CD4-positive, alpha-beta T cell treated with Interleukin-2 at 100 ng/mL for 4 hours (primary cell): ENCODE data around the gene NENF.

Experiments used
- DNase-seq: peaks from one replicate; pipeline ENCODE4 v3.0.0-alpha.2; 2020; ENCODE audit warnings: low spot score

NENF gene

GRCh38 chr1:212431644-212432043 lies 1.1 kb upstream of the NENF start:
- no peak for DNase-seq

GRCh38 chr1:212432272-212432660 lies 454 bp upstream of the NENF start:
- DNase-seq = no peak

- no peak for DNase-seq
These were observed 1.1 kb downstream of the NENF start for GRCh38 chr1:212433577-212434462.

- DNase-seq = no peak
These were observed 2.3 kb downstream of the NENF start for GRCh38 chr1:212434992-212435391.

GRCh38 chr1:212437179-212437798 lies 4.6 kb downstream of the NENF start:
- DNase-seq = no peak

- no peak for DNase-seq
These were observed 6.1 kb downstream of the NENF start for GRCh38 chr1:212438831-212439237.

- DNase-seq = no peak
These were observed 7.7 kb downstream of the NENF start for GRCh38 chr1:212440419-212440818.

- no peak for DNase-seq
These were observed 9.7 kb downstream of the NENF start for GRCh38 chr1:212442408-212442807.

GRCh38 chr1:212446333-212446732 lies 13.6 kb downstream of the NENF start:
- no peak for DNase-seq

GRCh38 chr1:212447478-212447877 lies 14.8 kb downstream of the NENF start:
- no peak for DNase-seq

- no peak for DNase-seq
These were observed 17.7 kb downstream of the NENF start for GRCh38 chr1:212450331-212450881.

- no peak for DNase-seq
These were observed 18.9 kb downstream of the NENF start for GRCh38 chr1:212451416-212452322.

- no peak for DNase-seq
These were observed 19.8 kb downstream of the NENF start for GRCh38 chr1:212452323-212453155.

GRCh38 chr1:212453156-212453857 lies 20.6 kb downstream of the NENF start:
- no peak for DNase-seq

- no peak for DNase-seq
These were observed 22.0 kb downstream of the NENF start for GRCh38 chr1:212454741-212455140.

GRCh38 chr1:212455401-212455800 lies 22.7 kb downstream of the NENF start:
- no peak for DNase-seq

GRCh38 chr1:212455803-212456528 lies 23.2 kb downstream of the NENF start:
- peak; percentile 83 for DNase-seq

GRCh38 chr1:212457740-212458338 lies 25.1 kb downstream of the NENF start:
- DNase-seq = peak; percentile 63

GRCh38 chr1:212458817-212459216 lies 26.1 kb downstream of the NENF start:
- DNase-seq = no peak
